ENCODE data around the gene SIRPG. TPM values are rescaled to one million over a fixed set of nuclear protein-coding genes. Genes with fewer than 3 reads are reported as not detected.
A peak's percentile ranks its signal among the peaks of the same experiment; 100 is the strongest.
"Not testable (repeated sequence)": the region's sequence is repeated elsewhere in the genome, so short reads cannot be mapped to it uniquely, and the experiment has no call there.

SIRPG gene
- total and polyA plus RNA-seq, 5 donors, result 0.19 to 0.29 (median 0.20) TPM; not detected in 2

DNA sequence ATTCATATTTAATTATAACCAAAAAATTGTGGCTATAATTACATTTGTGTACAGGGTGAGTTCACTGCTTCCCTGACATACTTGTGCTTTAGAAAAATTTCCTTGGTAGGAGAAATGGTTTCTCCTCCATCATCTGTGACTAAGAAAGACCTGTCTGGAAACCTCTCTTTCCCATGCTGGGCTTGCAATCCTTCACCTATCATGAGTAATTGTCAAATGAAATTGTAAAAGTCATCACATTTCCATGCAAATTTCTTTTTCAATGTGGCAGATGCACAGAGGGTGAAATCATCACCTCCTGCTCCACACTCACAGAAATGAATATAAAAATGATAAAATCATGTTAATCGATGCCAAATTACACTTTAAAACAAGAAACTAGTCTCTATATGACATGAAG is 36.3 kb downstream of the SIRPG start:
- ATAC-seq (no peak), DNase-seq (no peak)
- Histone ChIP-seq H3K27me3 (ENCODE audit: control insufficient read depth, insufficient read depth) (no peaks in the 10 kb centered on the region), H3K9me3 (ENCODE audit: control insufficient read depth, low read length) (no peaks in the 10 kb centered on the region), H3K4me1 (ENCODE audit: control insufficient read depth, insufficient read depth, low read length) (no peaks in the 10 kb centered on the region), H3K27ac (ENCODE audit: low read length) (no peak overlapping the region), H3K4me3 (ENCODE audit: low read length) (no peak overlapping the region)
- WGBS, result 70% methylated on average over 1 of the region's 1 CpG
- intact Hi-C loops (cut with DNase I), result no loop called here

DNA sequence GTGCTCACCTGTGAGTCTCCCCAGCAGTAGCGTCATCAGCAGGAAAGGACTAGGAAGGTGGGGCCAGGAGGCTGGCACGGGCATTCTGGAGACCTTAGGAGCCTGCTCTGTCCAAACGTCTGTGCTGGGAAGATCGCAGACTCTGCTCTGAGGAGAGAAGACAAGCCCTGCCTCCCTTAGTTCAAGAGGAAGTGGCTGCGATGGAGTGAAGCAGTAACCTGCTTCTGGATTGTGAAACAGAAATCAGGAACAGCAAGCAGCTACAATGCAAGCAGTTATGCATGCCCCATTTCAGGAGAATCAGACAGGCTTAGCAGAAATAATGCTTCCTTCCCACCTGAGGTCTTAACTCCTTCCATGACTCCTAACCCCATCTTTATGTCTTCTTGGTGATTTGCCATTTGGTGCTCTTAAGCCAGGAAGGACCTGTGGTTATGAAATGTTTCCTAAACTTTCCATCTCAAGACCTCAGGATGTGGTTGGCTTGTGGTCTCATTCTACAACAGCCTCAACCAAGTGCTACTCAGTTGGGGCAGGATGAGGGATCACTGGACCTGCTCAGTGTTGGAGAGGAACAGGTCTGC is 37.6 kb downstream of the SIRPG start, which contains the start of gene SIRPB1:
Gene SIRPB1, minus strand, starts transcription at position 149 of the 584 bp plus-strand sequence. Its CDS starts 65 bp downstream, at position 84.
- ATAC-seq (peak in 1 of 2 donors; percentile 40), DNase-seq (peak in 1 of 3 donors; percentile 53)
- H3K4me3 ChIP-seq (ENCODE audit: low read length), result no peak within 1 kb of the TSS
- intact Hi-C loops (cut with DNase I), result no loop called here
- H3K27me3 ChIP-seq (ENCODE audit: control insufficient read depth, insufficient read depth), result no peaks in the 10 kb centered on the region
- 70% methylated on average over 5 of the region's 5 CpGs for WGBS
- H3K4me1 ChIP-seq (ENCODE audit: control insufficient read depth, insufficient read depth, low read length), result no peaks in the 10 kb centered on the region
- no peak within 1 kb of the TSS for H3K27ac ChIP-seq (ENCODE audit: low read length)
- no peaks in the 10 kb centered on the region for H3K9me3 ChIP-seq (ENCODE audit: control insufficient read depth, low read length)

- Histone ChIP-seq H3K4me3 (ENCODE audit: low read length) (no peak overlapping the region), H3K27me3 (ENCODE audit: control insufficient read depth, insufficient read depth) (no peaks in the 10 kb centered on the region), H3K9me3 (ENCODE audit: control insufficient read depth, low read length) (no peaks in the 10 kb centered on the region), H3K27ac (ENCODE audit: low read length) (no peak overlapping the region), H3K4me1 (ENCODE audit: control insufficient read depth, insufficient read depth, low read length) (no peaks in the 10 kb centered on the region)
- no peak for DNase-seq
- peak in 1 of 2 donors; percentile 19 for ATAC-seq
- intact Hi-C loops (cut with DNase I), result no loop called here
Measured at GRCh38 chr20:1618954-1619540, 38.5 kb downstream of the SIRPG start.

GRCh38 chr20:1618479-1618878 is 39.1 kb downstream of the SIRPG start:
- Histone ChIP-seq H3K27ac (ENCODE audit: low read length) (no peak overlapping the region), H3K4me1 (ENCODE audit: control insufficient read depth, insufficient read depth, low read length) (no peaks in the 10 kb centered on the region), H3K9me3 (ENCODE audit: control insufficient read depth, low read length) (no peaks in the 10 kb centered on the region), H3K27me3 (ENCODE audit: control insufficient read depth, insufficient read depth) (no peaks in the 10 kb centered on the region), H3K4me3 (ENCODE audit: low read length) (no peak overlapping the region)
- no peak for DNase-seq
- intact Hi-C loops (cut with DNase I), result no loop called here
- no peak for ATAC-seq

- H3K4me3 ChIP-seq (ENCODE audit: low read length), result no peak overlapping the region
- H3K27me3 ChIP-seq (ENCODE audit: control insufficient read depth, insufficient read depth), result no peaks in the 10 kb centered on the region
- H3K27ac ChIP-seq (ENCODE audit: low read length), result no peak overlapping the region
- no peak for DNase-seq
- intact Hi-C loops (cut with DNase I), result no loop called here
- H3K4me1 ChIP-seq (ENCODE audit: control insufficient read depth, insufficient read depth, low read length), result no peaks in the 10 kb centered on the region
- H3K9me3 ChIP-seq (ENCODE audit: control insufficient read depth, low read length), result no peaks in the 10 kb centered on the region
- ATAC-seq, result no peak
Measured at GRCh38 chr20:1616858-1617434, 40.6 kb downstream of the SIRPG start.

- H3K9me3 ChIP-seq (ENCODE audit: control insufficient read depth, low read length); ATAC-seq; H3K27ac ChIP-seq (ENCODE audit: low read length); H3K4me1 ChIP-seq (ENCODE audit: control insufficient read depth, insufficient read depth, low read length); H3K4me3 ChIP-seq (ENCODE audit: low read length); DNase-seq; intact Hi-C loops (cut with DNase I); H3K27me3 ChIP-seq (ENCODE audit: control insufficient read depth, insufficient read depth): not testable (repeated sequence)
- 58% methylated on average over 5 of the region's 5 CpGs for WGBS
Measured at GRCh38 chr20:1610404-1610803, 47.2 kb downstream of the SIRPG start.

GRCh38 chr20:1608678-1609347 is 48.8 kb downstream of the SIRPG start:
- H3K9me3 ChIP-seq (ENCODE audit: control insufficient read depth, low read length); DNase-seq; H3K4me3 ChIP-seq (ENCODE audit: low read length); ATAC-seq; H3K27ac ChIP-seq (ENCODE audit: low read length); intact Hi-C loops (cut with DNase I); H3K4me1 ChIP-seq (ENCODE audit: control insufficient read depth, insufficient read depth, low read length); H3K27me3 ChIP-seq (ENCODE audit: control insufficient read depth, insufficient read depth): not testable (repeated sequence)
- 81% methylated on average over 3 of the region's 5 CpGs for WGBS

GRCh38 chr20:1600736-1601135 is 56.8 kb downstream of the SIRPG start:
- Histone ChIP-seq H3K27ac (ENCODE audit: low read length) (no peak overlapping the region), H3K4me1 (ENCODE audit: control insufficient read depth, insufficient read depth, low read length) (no peaks in the 10 kb centered on the region), H3K9me3 (ENCODE audit: control insufficient read depth, low read length) (no peaks in the 10 kb centered on the region), H3K4me3 (ENCODE audit: low read length) (no peak overlapping the region), H3K27me3 (ENCODE audit: control insufficient read depth, insufficient read depth) (no peaks in the 10 kb centered on the region)
- intact Hi-C loops (cut with DNase I), result no loop called here
- ATAC-seq (no peak), DNase-seq (no peak)
- 63% methylated on average over 5 of the region's 5 CpGs for WGBS

- 21% methylated on average over 1 of the region's 1 CpG for WGBS
- ATAC-seq (no peak), DNase-seq (peak in 1 of 3 donors; percentile 64)
- intact Hi-C loops (cut with DNase I), result no loop called here
- Histone ChIP-seq H3K27me3 (ENCODE audit: control insufficient read depth, insufficient read depth) (no peaks in the 10 kb centered on the region), H3K9me3 (ENCODE audit: control insufficient read depth, low read length) (no peaks in the 10 kb centered on the region), H3K27ac (ENCODE audit: low read length) (no peak overlapping the region), H3K4me3 (ENCODE audit: low read length) (no peak overlapping the region), H3K4me1 (ENCODE audit: control insufficient read depth, insufficient read depth, low read length) (no peaks in the 10 kb centered on the region)
Measured at GRCh38 chr20:1595333-1595732, 62.2 kb downstream of the SIRPG start.

DNA sequence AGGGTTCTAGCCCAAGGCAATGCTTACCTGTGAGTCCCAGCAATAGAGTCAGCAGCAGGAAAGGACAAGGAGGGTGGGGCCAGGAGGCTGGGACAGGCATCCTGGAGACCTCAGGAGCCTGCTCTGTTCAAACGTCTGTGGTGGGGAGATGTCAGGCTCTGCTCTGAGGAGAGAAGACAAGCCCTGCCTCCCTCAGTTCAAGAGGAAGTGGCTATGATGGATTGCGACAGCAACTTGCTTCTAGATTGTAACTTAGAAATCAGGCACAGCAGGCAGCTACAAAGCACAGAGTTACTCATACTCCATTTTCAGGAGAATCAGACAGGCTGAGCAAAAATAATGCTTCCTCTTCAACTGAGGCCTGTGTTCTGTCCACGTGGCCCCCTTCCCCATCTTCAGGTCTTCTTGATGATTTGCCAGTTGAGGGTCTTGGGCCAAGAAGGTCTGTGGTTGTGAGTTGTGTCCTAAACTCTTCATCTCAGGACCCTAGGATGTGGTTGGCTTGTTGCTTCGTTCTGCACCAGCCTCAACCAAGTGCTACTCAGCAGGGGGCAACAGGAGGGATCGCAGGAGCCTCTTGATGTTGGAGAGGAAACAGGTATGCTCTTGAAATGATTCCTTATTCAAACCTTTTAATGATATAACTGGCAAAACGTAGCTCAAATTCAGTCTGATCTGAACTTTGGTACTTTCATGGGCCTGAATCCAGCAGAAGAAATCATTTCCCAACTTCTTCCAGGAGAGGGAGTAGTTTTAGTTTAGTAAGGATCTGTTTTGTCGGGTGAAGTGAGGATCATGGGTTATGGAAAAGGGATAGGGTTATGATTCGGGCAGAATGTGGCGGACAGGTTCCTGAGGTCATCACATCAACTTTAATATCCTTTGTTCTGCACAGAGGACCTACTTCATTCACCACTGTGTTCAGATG is 68.8 kb downstream of the SIRPG start:
- 43% methylated on average over 9 of the region's 9 CpGs for WGBS
- ATAC-seq, result no peak
- H3K27me3 ChIP-seq (ENCODE audit: control insufficient read depth, insufficient read depth), result no peaks in the 10 kb centered on the region
- H3K9me3 ChIP-seq (ENCODE audit: control insufficient read depth, low read length), result no peaks in the 10 kb centered on the region
- no peak overlapping the region for H3K27ac ChIP-seq (ENCODE audit: low read length)
- no peak for DNase-seq
- intact Hi-C loops (cut with DNase I), result no loop called here
- no peak overlapping the region for H3K4me3 ChIP-seq (ENCODE audit: low read length)
- no peaks in the 10 kb centered on the region for H3K4me1 ChIP-seq (ENCODE audit: control insufficient read depth, insufficient read depth, low read length)

All from right cardiac atrium (tissue), 5 donors.